ENCODE results near the gene GARIN5A.

GARIN5A gene

GRCh38 chr19:50423279-50424113 lies 53.2 kb downstream of the GARIN5A start:
- DNase-seq (ENCODE audit: low spot score): no peak
- TF ChIP-seq CTCF (IDR thresholded peaks at IDR 0.05; ENCODE audit: extremely low read depth, missing control alignments): no peak

GRCh38 chr19:50422397-50423278 lies 54.0 kb downstream of the GARIN5A start:
- no peak for TF ChIP-seq CTCF (IDR thresholded peaks at IDR 0.05; ENCODE audit: extremely low read depth, missing control alignments)
- no peak for DNase-seq (ENCODE audit: low spot score)

- no peak for DNase-seq (ENCODE audit: low spot score)
- no peak for TF ChIP-seq CTCF (IDR thresholded peaks at IDR 0.05; ENCODE audit: extremely low read depth, missing control alignments)
These were observed 55.8 kb downstream of the GARIN5A start for GRCh38 chr19:50420808-50421207.

- no peak for DNase-seq (ENCODE audit: low spot score)
- TF ChIP-seq CTCF (IDR thresholded peaks at IDR 0.05; ENCODE audit: extremely low read depth, missing control alignments): no peak
These were observed 56.5 kb downstream of the GARIN5A start for GRCh38 chr19:50420127-50420526.

- TF ChIP-seq CTCF (IDR thresholded peaks at IDR 0.05; ENCODE audit: extremely low read depth, missing control alignments): no peak
- DNase-seq (ENCODE audit: low spot score): peak; percentile 66
These were observed 57.0 kb downstream of the GARIN5A start for GRCh38 chr19:50419580-50420035.

GRCh38 chr19:50419022-50419579 lies 57.5 kb downstream of the GARIN5A start:
- TF ChIP-seq CTCF (IDR thresholded peaks at IDR 0.05; ENCODE audit: extremely low read depth, missing control alignments): no peak
- DNase-seq (ENCODE audit: low spot score): no peak

Data from GM20000 (cell line).